ENCODE results near the gene POLR1A. TPM values are rescaled to one million over a fixed set of nuclear protein-coding genes. Genes with fewer than 3 reads are reported as not detected.

The POLR1A gene
- total RNA-seq, 1 donor from 2014 or later = 23.8 TPM

DNA sequence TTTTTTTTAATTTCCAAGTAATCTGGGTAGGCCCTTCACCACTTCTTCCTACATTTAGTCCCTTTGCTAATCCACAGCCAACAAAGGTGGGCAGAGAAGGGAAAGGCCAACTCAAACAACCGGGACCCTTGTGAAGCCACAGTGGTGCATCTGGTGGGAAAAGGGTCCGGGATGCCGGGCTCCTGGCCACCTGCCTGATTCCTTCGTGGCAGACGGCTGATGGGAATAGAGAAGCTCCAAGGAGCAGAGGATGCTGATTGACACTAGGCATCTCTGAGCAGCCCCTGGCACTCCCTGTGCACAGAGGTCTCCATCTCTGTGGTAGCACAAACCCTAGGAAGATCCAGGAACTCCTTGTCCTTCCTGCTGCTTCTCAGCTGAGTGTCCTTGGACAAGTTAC lies 37.0 kb downstream of the POLR1A start:
- Histone ChIP-seq H2AFZ (replicated peaks) (no peak overlapping the region), H3K4me2 (no peak overlapping the region), H3K36me3 (peaks cover 6% of the 10 kb centered on the region), H3K4me1 (no peaks in the 10 kb centered on the region), H3K27me3 (no peaks in the 10 kb centered on the region), H3K4me3 (no peak overlapping the region), H3K79me2 (ENCODE audit: low read depth) (no peaks in the 10 kb centered on the region), H3K27ac (no peak overlapping the region), H3F3A (ENCODE audit: low read depth) (no peaks in the 10 kb centered on the region), H3K9me3 (ENCODE audit: low read depth) (no peaks in the 10 kb centered on the region), H3K9ac (no peak overlapping the region), H4K20me1 (ENCODE audit: low read depth) (no peaks in the 10 kb centered on the region)
- Mint-ChIP-seq H3K9me3 (peaks cover 3% of the 10 kb centered on the region), H3K4me3 (no peak overlapping the region), H3K27me3 (ENCODE audit: insufficient read depth, low read depth) (peaks cover 3% of the 10 kb centered on the region), H3K27ac (no peak overlapping the region), H3K36me3 (peaks cover 44% of the 10 kb centered on the region), H3K4me1 (no peaks in the 10 kb centered on the region)
- no peak for DNase-seq (ENCODE audit: low spot score)
- TF ChIP-seq, protein P1, sequence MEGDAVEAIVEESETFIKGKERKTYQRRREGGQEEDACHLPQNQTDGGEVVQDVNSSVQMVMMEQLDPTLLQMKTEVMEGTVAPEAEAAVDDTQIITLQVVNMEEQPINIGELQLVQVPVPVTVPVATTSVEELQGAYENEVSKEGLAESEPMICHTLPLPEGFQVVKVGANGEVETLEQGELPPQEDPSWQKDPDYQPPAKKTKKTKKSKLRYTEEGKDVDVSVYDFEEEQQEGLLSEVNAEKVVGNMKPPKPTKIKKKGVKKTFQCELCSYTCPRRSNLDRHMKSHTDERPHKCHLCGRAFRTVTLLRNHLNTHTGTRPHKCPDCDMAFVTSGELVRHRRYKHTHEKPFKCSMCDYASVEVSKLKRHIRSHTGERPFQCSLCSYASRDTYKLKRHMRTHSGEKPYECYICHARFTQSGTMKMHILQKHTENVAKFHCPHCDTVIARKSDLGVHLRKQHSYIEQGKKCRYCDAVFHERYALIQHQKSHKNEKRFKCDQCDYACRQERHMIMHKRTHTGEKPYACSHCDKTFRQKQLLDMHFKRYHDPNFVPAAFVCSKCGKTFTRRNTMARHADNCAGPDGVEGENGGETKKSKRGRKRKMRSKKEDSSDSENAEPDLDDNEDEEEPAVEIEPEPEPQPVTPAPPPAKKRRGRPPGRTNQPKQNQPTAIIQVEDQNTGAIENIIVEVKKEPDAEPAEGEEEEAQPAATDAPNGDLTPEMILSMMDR (IDR thresholded peaks at IDR 0.05) = no peak
- TF ChIP-seq EZH2 (IDR thresholded peaks at IDR 0.05) (no peak), EZH2phosphoT487 (IDR thresholded peaks at IDR 0.05) (no peak)

DNA sequence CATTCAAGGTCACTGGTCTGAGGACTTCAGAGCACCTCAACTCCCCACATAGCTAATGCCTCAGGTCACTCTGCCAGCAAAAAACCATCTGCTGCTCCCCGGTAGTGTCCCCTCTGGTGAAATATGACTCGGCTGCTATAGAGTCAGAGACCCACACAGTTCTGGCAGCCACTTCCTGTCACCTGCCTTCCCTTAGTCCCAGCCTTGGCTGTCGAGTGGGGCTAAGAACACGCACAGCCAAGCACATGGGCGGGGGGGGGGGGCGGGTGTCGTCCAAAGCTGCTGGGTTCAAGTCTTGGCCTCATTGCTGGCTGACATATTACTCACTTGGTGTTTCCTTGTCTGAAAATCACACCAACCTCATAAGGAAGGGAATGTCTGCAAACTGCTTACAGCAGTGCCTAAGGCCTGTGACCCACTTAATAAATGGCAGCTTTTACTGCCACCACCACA lies 37.5 kb downstream of the POLR1A start:
- H3K27me3 ChIP-seq = no peaks in the 10 kb centered on the region
- no peaks in the 10 kb centered on the region for H3K9me3 ChIP-seq (ENCODE audit: low read depth)
- Mint-ChIP-seq H3K27ac (no peak overlapping the region), H3K27me3 (ENCODE audit: insufficient read depth, low read depth) (peaks cover 3% of the 10 kb centered on the region), H3K36me3 (peaks cover 49% of the 10 kb centered on the region), H3K4me3 (no peak overlapping the region), H3K4me1 (no peaks in the 10 kb centered on the region), H3K9me3 (peaks cover 3% of the 10 kb centered on the region)
- H3K4me3 ChIP-seq = no peak overlapping the region
- no peaks in the 10 kb centered on the region for H4K20me1 ChIP-seq (ENCODE audit: low read depth)
- no peaks in the 10 kb centered on the region for H3F3A ChIP-seq (ENCODE audit: low read depth)
- no peaks in the 10 kb centered on the region for H3K4me1 ChIP-seq
- no peak overlapping the region for H3K4me2 ChIP-seq
- TF ChIP-seq EZH2 (IDR thresholded peaks at IDR 0.05) (no peak), EZH2phosphoT487 (IDR thresholded peaks at IDR 0.05) (no peak)
- TF ChIP-seq, protein P1 (IDR thresholded peaks at IDR 0.05) = no peak
- no peak overlapping the region for H3K9ac ChIP-seq
- no peak overlapping the region for H2AFZ ChIP-seq (replicated peaks)
- peaks cover 6% of the 10 kb centered on the region for H3K36me3 ChIP-seq
- no peaks in the 10 kb centered on the region for H3K79me2 ChIP-seq (ENCODE audit: low read depth)
- no peak overlapping the region for H3K27ac ChIP-seq
- no peak for DNase-seq (ENCODE audit: low spot score)

DNA sequence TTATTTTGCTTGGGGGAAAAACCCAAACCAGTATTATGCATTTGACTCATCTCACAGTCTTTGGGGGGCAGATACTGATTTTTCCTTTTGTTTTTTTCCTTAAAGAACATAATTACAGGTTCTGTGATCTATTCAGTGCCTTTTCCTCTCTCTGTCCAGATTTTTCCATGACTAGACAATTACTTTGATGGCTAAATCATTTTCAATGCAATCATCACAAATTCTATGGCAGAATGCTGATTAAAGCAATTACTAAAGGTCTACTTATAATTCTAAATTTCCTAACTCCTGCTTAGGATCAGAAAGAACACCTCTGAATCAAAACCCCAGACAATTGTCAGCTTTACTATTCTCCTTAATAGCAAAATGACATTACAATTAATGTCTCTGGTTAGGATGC lies 38.8 kb downstream of the POLR1A start:
- no peak for DNase-seq (ENCODE audit: low spot score)
- Histone ChIP-seq H3K4me2 (no peak overlapping the region), H3K36me3 (peaks cover 6% of the 10 kb centered on the region), H3F3A (ENCODE audit: low read depth) (no peaks in the 10 kb centered on the region), H3K27me3 (no peaks in the 10 kb centered on the region), H2AFZ (replicated peaks) (no peak overlapping the region), H4K20me1 (ENCODE audit: low read depth) (no peaks in the 10 kb centered on the region), H3K4me1 (no peaks in the 10 kb centered on the region), H3K27ac (no peak overlapping the region), H3K4me3 (no peak overlapping the region), H3K9me3 (ENCODE audit: low read depth) (no peaks in the 10 kb centered on the region), H3K9ac (no peak overlapping the region), H3K79me2 (ENCODE audit: low read depth) (no peaks in the 10 kb centered on the region)
- Mint-ChIP-seq H3K27ac (no peak overlapping the region), H3K4me1 (no peaks in the 10 kb centered on the region), H3K4me3 (no peak overlapping the region), H3K9me3 (peaks cover 3% of the 10 kb centered on the region), H3K27me3 (ENCODE audit: insufficient read depth, low read depth) (peaks cover 3% of the 10 kb centered on the region), H3K36me3 (peaks cover 55% of the 10 kb centered on the region)
- TF ChIP-seq EZH2phosphoT487 (IDR thresholded peaks at IDR 0.05) = no peak
- no peak for TF ChIP-seq EZH2 (IDR thresholded peaks at IDR 0.05)
- TF ChIP-seq, protein P1 (IDR thresholded peaks at IDR 0.05) = no peak
